RWPE2 (cell line): ENCODE results near the gene ZNF536.

Source experiments
- ATAC-seq: fragments of 200-7000 bp; cut with Tn5 transposase; 3 replicates; pipeline ENCODE4 v1.9.1; 2021; ENCODE audit warnings: low read depth
- DNase-seq: peaks from one replicate; pipeline ENCODE4 v3.0.0-alpha.2; 2020; ENCODE audit warnings: low spot score
- H3K27ac ChIP-seq: fragments of 450-650 bp; 2 replicates; pipeline ENCODE4 v1.5.1; 2017; ENCODE audit warnings: mild to moderate bottlenecking; ENCODE audit not compliant: poor library complexity, severe bottlenecking
- H3K27me3 ChIP-seq: fragments of 250-450 bp; sonication (Bioruptor Pico); 2 replicates; pipeline ENCODE4 v1.5.1; 2021; ENCODE audit warnings: mild to moderate bottlenecking, moderate library complexity; ENCODE audit not compliant: insufficient read depth, poor library complexity, severe bottlenecking
- H3K36me3 ChIP-seq: fragments of 250-450 bp; sonication (Bioruptor Pico); 2 replicates; pipeline ENCODE4 v1.5.1; 2020; ENCODE audit warnings: low read depth, mild to moderate bottlenecking, moderate library complexity
- H3K4me1 ChIP-seq: fragments of 250-450 bp; sonication (Bioruptor Pico); 2 replicates; pipeline ENCODE4 v1.5.1; 2021; ENCODE audit warnings: mild to moderate bottlenecking, moderate library complexity; ENCODE audit not compliant: insufficient read depth, poor library complexity, severe bottlenecking
- H3K4me3 ChIP-seq: fragments of 250-450 bp; sonication (Bioruptor Pico); 2 replicates; pipeline ENCODE4 v1.5.1; 2021; ENCODE audit warnings: mild to moderate bottlenecking, moderate library complexity; ENCODE audit not compliant: severe bottlenecking
- H3K9me3 ChIP-seq: fragments of 250-450 bp; sonication (Bioruptor Pico); 2 replicates; pipeline ENCODE4 v1.5.1; 2021; ENCODE audit warnings: mild to moderate bottlenecking, moderate library complexity; ENCODE audit not compliant: severe bottlenecking
- TF ChIP-seq, protein P1 (sequence below): fragments of 450-650 bp; IDR thresholded peaks from one replicate; pipeline ENCODE4 v1.5.1; 2017; ENCODE audit warnings: mild to moderate bottlenecking, moderate library complexity; ENCODE audit not compliant: poor library complexity, severe bottlenecking

Gene ZNF536

DNA sequence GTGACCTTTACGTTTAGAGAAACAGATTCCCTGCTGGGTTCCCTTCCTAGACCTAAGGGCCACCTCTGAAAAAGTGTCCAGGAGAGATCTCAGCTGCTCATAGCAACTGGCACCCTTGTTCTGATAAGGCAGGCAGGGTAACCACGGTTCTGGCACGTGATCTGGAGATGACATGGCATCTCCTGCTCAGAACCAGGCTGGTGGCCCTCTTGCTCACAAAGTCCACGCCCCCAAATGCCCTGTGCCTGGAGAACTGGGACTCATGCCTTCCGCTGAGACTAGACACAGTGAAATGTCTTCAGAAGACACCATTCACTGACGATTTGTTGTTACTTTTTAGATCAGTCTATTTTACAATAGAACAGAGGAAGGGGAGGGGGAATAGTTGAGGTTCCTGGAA is 174.1 kb downstream of the ZNF536 start:
- TF ChIP-seq, protein P1, sequence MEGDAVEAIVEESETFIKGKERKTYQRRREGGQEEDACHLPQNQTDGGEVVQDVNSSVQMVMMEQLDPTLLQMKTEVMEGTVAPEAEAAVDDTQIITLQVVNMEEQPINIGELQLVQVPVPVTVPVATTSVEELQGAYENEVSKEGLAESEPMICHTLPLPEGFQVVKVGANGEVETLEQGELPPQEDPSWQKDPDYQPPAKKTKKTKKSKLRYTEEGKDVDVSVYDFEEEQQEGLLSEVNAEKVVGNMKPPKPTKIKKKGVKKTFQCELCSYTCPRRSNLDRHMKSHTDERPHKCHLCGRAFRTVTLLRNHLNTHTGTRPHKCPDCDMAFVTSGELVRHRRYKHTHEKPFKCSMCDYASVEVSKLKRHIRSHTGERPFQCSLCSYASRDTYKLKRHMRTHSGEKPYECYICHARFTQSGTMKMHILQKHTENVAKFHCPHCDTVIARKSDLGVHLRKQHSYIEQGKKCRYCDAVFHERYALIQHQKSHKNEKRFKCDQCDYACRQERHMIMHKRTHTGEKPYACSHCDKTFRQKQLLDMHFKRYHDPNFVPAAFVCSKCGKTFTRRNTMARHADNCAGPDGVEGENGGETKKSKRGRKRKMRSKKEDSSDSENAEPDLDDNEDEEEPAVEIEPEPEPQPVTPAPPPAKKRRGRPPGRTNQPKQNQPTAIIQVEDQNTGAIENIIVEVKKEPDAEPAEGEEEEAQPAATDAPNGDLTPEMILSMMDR, result no peak
- Histone ChIP-seq H3K27me3 (peaks cover 4% of the 10 kb centered on the region), H3K27ac (no peak overlapping the region), H3K36me3 (no peaks in the 10 kb centered on the region), H3K9me3 (no peaks in the 10 kb centered on the region), H3K4me3 (no peak overlapping the region), H3K4me1 (no peaks in the 10 kb centered on the region)
- ATAC-seq (no peak), DNase-seq (no peak)

DNA sequence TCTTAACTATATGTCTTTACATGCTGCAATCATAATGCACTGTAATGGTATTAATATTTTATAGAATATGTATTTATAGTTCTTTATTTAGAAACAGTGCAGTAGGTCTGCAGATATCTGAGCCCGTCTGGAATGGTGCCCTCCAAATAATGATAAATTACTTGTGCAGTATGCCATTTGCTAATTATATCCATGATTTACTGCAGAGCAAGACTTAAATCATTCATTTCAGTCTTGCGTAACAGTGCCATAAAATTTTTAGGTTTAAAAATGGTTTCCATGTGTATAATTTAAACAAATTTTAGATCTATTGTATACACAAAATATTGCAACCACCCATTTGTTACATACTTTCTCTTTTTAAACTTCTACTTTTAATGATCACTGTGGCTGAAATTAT is 175.1 kb downstream of the ZNF536 start:
- no peaks in the 10 kb centered on the region for H3K4me1 ChIP-seq
- TF ChIP-seq, protein P1, result no peak
- no peak overlapping the region for H3K27ac ChIP-seq
- no peak overlapping the region for H3K4me3 ChIP-seq
- ATAC-seq (no peak), DNase-seq (no peak)
- no peaks in the 10 kb centered on the region for H3K9me3 ChIP-seq
- H3K36me3 ChIP-seq, result no peaks in the 10 kb centered on the region
- H3K27me3 ChIP-seq, result peaks cover 4% of the 10 kb centered on the region

DNA sequence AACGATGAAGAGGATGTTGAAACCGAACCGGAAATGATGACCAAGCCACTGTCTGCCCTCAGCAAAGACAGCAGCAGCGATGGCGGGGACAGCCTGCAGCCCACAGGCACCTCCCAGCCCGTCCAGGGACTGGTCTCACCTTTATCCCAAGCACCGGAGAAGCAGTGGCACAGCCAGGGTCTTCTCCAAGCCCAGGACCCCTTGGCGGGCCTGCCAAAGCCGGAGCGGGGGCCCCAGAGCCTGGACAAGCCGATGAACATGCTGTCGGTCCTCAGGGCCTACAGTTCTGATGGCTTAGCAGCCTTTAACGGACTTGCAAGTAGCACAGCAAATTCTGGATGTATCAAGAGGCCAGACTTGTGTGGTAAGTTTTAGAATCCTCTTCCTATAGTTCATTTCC is 177.0 kb downstream of the ZNF536 start:
- Histone ChIP-seq H3K9me3 (no peaks in the 10 kb centered on the region), H3K4me1 (no peaks in the 10 kb centered on the region), H3K36me3 (no peaks in the 10 kb centered on the region), H3K27ac (no peak overlapping the region), H3K27me3 (peaks cover 6% of the 10 kb centered on the region), H3K4me3 (no peak overlapping the region)
- no peak for DNase-seq
- ATAC-seq, result no peak
- TF ChIP-seq, protein P1, result no peak

DNA sequence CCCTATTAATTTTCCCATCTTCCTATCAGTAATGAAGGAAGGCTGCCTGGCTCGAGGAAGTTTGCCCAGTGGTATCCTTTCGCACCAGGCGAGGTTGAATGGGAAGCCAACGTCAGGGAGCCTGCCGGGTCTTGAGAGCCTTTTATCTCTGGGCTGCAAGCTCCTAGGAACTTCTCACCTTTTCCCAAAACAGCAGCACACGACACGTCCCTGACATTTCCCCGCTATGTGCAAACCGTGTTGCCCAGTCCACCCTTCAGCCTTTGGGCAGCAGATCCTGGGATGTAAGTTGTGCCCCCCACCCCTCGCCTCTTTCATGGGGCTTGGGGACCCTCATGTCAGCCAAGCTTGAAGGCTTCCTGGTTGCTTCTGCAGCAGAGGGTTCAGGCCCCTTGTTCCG is 179.1 kb downstream of the ZNF536 start:
- TF ChIP-seq, protein P1, result no peak
- Histone ChIP-seq H3K36me3 (no peaks in the 10 kb centered on the region), H3K9me3 (no peaks in the 10 kb centered on the region), H3K27me3 (peaks cover 6% of the 10 kb centered on the region), H3K27ac (no peak overlapping the region), H3K4me3 (no peak overlapping the region), H3K4me1 (no peaks in the 10 kb centered on the region)
- ATAC-seq (no peak), DNase-seq (no peak)

DNA sequence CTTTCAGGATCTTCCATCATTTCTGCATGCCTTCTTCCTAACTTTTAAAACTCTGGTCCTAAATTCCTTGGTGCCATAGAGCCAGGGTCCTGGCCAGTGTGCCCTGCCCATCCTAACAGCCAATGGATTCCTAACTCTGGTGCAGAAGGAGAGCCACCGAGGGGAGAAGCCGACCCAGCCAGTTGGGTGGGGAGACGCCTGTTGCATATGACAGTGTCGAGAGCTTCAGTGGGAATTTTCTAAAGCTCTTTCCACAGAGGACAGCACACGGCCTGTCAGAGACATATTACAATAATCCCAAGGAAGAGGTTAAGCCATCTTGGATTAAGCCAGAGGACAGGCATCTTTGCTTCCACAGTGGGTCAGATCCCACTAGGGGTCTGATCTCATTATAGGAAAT is 180.4 kb downstream of the ZNF536 start:
- Histone ChIP-seq H3K4me3 (no peak overlapping the region), H3K36me3 (no peaks in the 10 kb centered on the region), H3K27me3 (peaks cover 6% of the 10 kb centered on the region), H3K9me3 (no peaks in the 10 kb centered on the region), H3K4me1 (no peaks in the 10 kb centered on the region), H3K27ac (no peak overlapping the region)
- TF ChIP-seq, protein P1, result no peak
- DNase-seq (no peak), ATAC-seq (no peak)
